Measurements from ENCODE around the gene DCLK2.

The DCLK2 gene

GRCh38 chr4:150150629-150151062, 72.4 kb downstream of the DCLK2 start:
- H3K4me1 ChIP-seq (ENCODE audit: control insufficient read depth, insufficient read depth, low read length): no peaks in the 10 kb centered on the region
- H3K9me3 ChIP-seq (ENCODE audit: control insufficient read depth, insufficient read depth, low read depth, low read length): no peaks in the 10 kb centered on the region
- H3K4me3 ChIP-seq (ENCODE audit: low read depth, low read length): no peak overlapping the region
- TF ChIP-seq ZNF558 (tag by site-specific recombination; IDR thresholded peaks at IDR 0.05): no peak
- TF ChIP-seq ZNF391 (tag by site-specific recombination; IDR thresholded peaks at IDR 0.05; ENCODE audit: borderline replicate concordance, low read depth): no peak
- no peak for TF ChIP-seq KLF1 (tag by site-specific recombination; IDR thresholded peaks at IDR 0.05)
- no peak for TF ChIP-seq ZBTB7A (tag by site-specific recombination; IDR thresholded peaks at IDR 0.05; ENCODE audit: low read depth)
- no peak for TF ChIP-seq ZNF623 (tag by site-specific recombination; IDR thresholded peaks at IDR 0.05)
- no peak for TF ChIP-seq ZNF610 (tag by site-specific recombination; IDR thresholded peaks at IDR 0.05; ENCODE audit: borderline replicate concordance)
- TF ChIP-seq GLIS2 (tag by site-specific recombination; IDR thresholded peaks at IDR 0.05): no peak
- TF ChIP-seq AEBP2 (tag by site-specific recombination; IDR thresholded peaks at IDR 0.05; ENCODE audit: borderline replicate concordance): no peak
- POLR2A ChIA-PET: no interaction called here
- no peaks in the 10 kb centered on the region for H3K36me3 ChIP-seq (ENCODE audit: control insufficient read depth in 2 of 2, insufficient read depth in 1 of 2, low read length in 2 of 2)
- no peak overlapping the region for H3K27ac ChIP-seq (ENCODE audit: extremely low read depth, low read depth, low read length)
- CTCF ChIA-PET: interaction anchor here (0.6 kb wide), 1 partner anchor 78 kb away, joined by 4 read pairs; no protein-coding TSS in a partner anchor

DNA sequence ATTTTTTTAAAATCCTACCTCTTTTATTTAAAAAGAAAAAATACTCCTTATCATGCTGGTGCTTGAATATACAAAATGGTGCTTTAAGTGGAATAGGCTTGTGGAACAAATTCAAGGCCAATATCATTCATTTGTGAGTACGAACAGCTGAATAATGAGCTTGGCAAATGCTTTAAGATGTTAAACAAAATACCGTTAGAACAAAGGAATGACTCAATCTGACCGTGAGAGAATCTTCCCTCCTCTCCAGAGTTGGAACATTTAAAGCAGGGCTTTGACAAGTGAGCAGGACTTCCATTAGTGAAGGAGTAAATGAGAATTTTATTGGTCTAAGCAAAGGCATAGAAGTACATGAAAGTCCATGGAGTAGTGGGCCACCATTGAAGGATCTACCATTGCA, 74.5 kb downstream of the DCLK2 start:
- Histone ChIP-seq H3K9me3 (ENCODE audit: control insufficient read depth, insufficient read depth, low read depth, low read length) (no peaks in the 10 kb centered on the region), H3K4me1 (ENCODE audit: control insufficient read depth, insufficient read depth, low read length) (no peaks in the 10 kb centered on the region), H3K4me3 (ENCODE audit: low read depth, low read length) (no peak overlapping the region), H3K27ac (ENCODE audit: extremely low read depth, low read depth, low read length) (no peak overlapping the region), H3K36me3 (ENCODE audit: control insufficient read depth in 2 of 2, insufficient read depth in 1 of 2, low read length in 2 of 2) (no peaks in the 10 kb centered on the region)
- TF ChIP-seq ZNF585B (tag by site-specific recombination; IDR thresholded peaks at IDR 0.05): no peak
- TF ChIP-seq SETDB1 (IDR thresholded peaks at IDR 0.05; ENCODE audit: insufficient read length, low read length): no peak
- TF ChIP-seq ZNF530 (tag by site-specific recombination; IDR thresholded peaks at IDR 0.05; ENCODE audit: low read depth): no peak
- TF ChIP-seq, protein P1, sequence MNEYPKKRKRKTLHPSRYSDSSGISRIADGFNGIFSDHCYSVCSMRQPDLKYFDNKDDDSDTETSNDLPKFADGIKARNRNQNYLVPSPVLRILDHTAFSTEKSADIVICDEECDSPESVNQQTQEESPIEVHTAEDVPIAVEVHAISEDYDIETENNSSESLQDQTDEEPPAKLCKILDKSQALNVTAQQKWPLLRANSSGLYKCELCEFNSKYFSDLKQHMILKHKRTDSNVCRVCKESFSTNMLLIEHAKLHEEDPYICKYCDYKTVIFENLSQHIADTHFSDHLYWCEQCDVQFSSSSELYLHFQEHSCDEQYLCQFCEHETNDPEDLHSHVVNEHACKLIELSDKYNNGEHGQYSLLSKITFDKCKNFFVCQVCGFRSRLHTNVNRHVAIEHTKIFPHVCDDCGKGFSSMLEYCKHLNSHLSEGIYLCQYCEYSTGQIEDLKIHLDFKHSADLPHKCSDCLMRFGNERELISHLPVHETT (tag by site-specific recombination; IDR thresholded peaks at IDR 0.05): no peak
- no peak for TF ChIP-seq ZNF324 (tag by site-specific recombination; IDR thresholded peaks at IDR 0.05)
- no peak for TF ChIP-seq ZNF37A (tag by site-specific recombination; IDR thresholded peaks at IDR 0.05)
- ChIA-PET CTCF (no interaction called here), POLR2A (no interaction called here)

DNA sequence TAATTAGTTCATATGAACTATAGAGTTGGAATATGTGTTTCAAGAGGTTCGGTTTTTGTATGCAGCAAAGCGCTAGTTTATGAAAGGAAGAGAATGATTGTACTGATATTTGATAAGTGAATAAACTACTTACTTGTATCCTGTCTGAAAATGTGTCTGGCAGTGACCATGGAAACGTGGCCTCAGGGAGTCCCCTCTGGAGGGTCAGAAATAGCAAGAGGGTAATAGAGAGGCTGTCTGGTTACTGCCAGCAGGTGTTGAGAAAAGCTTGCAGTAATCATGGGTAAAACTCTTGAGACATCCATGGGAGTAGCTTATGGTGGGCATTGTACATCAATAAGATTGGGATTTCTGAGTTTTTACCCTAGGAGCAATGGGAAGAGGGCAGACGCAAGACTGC, 77.1 kb downstream of the DCLK2 start:
- Histone ChIP-seq H3K36me3 (ENCODE audit: control insufficient read depth in 2 of 2, insufficient read depth in 1 of 2, low read length in 2 of 2) (no peaks in the 10 kb centered on the region), H3K9me3 (ENCODE audit: control insufficient read depth, insufficient read depth, low read depth, low read length) (no peaks in the 10 kb centered on the region), H3K4me3 (ENCODE audit: low read depth, low read length) (no peak overlapping the region), H3K27ac (ENCODE audit: extremely low read depth, low read depth, low read length) (no peak overlapping the region), H3K4me1 (ENCODE audit: control insufficient read depth, insufficient read depth, low read length) (0 out of 2 replicates have a peak, but pooled peaks cover under 1% of the 10 kb centered on the region)
- POLR2A ChIA-PET: no interaction called here
- CTCF ChIA-PET: no interaction called here
- TF ChIP-seq OSR2 (tag by site-specific recombination; IDR thresholded peaks at IDR 0.05) (no peak), KLF1 (tag by site-specific recombination; IDR thresholded peaks at IDR 0.05) (no peak), ZBTB1 (tag by site-specific recombination; IDR thresholded peaks at IDR 0.05) (no peak), PRDM4 (tag by site-specific recombination; IDR thresholded peaks at IDR 0.05) (no peak), ZNF544 (tag by site-specific recombination; IDR thresholded peaks at IDR 0.05) (no peak), ZBTB17 (tag by site-specific recombination; IDR thresholded peaks at IDR 0.05) (no peak), ZNF404 (tag by site-specific recombination; IDR thresholded peaks at IDR 0.05) (no peak), ZNF626 (tag by site-specific recombination; IDR thresholded peaks at IDR 0.05) (no peak)
- TF ChIP-seq, protein P2, sequence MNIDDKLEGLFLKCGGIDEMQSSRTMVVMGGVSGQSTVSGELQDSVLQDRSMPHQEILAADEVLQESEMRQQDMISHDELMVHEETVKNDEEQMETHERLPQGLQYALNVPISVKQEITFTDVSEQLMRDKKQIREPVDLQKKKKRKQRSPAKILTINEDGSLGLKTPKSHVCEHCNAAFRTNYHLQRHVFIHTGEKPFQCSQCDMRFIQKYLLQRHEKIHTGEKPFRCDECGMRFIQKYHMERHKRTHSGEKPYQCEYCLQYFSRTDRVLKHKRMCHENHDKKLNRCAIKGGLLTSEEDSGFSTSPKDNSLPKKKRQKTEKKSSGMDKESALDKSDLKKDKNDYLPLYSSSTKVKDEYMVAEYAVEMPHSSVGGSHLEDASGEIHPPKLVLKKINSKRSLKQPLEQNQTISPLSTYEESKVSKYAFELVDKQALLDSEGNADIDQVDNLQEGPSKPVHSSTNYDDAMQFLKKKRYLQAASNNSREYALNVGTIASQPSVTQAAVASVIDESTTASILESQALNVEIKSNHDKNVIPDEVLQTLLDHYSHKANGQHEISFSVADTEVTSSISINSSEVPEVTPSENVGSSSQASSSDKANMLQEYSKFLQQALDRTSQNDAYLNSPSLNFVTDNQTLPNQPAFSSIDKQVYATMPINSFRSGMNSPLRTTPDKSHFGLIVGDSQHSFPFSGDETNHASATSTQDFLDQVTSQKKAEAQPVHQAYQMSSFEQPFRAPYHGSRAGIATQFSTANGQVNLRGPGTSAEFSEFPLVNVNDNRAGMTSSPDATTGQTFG (tag by site-specific recombination; IDR thresholded peaks at IDR 0.05; ENCODE audit: borderline replicate concordance): no peak
- TF ChIP-seq, protein P3, sequence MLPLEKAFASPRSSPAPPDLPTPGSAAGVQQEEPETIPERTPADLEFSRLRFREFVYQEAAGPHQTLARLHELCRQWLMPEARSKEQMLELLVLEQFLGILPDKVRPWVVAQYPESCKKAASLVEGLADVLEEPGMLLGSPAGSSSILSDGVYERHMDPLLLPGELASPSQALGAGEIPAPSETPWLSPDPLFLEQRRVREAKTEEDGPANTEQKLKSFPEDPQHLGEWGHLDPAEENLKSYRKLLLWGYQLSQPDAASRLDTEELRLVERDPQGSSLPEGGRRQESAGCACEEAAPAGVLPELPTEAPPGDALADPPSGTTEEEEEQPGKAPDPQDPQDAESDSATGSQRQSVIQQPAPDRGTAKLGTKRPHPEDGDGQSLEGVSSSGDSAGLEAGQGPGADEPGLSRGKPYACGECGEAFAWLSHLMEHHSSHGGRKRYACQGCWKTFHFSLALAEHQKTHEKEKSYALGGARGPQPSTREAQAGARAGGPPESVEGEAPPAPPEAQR (tag by site-specific recombination; IDR thresholded peaks at IDR 0.05): no peak
- TF ChIP-seq, protein P4, sequence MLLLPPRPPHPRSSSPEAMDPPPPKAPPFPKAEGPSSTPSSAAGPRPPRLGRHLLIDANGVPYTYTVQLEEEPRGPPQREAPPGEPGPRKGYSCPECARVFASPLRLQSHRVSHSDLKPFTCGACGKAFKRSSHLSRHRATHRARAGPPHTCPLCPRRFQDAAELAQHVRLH (tag by site-specific recombination; IDR thresholded peaks at IDR 0.05): no peak
